Posterior vena cava (tissue), 2 donors: Measurements from ENCODE around the gene ST7L. TPM values are rescaled to one million over a fixed set of nuclear protein-coding genes. Genes with fewer than 3 reads are reported as not detected.

Experiments used
- total RNA-seq, 2 donors: library from RNA; stranded (reverse); fragmentation: NEBNext Ultra II Directional; extraction: Animal tissue kit (Norgen Biotek cat#: 25700); gene quantifications; one replicate each; pipeline ENCODE4 v1.2.1, GENCODE V29; 2021
- donor health status: DM: yes; HTN: yes; CAD: no.
- donor health status: DM: yes; HTN: yes; CAD: no.

Gene ST7L
- total RNA-seq, 2 donors from 2014 or later = 17.9 to 19.4 TPM

Other genes with a start within 250 kb of the ST7L start
- 10 to 100 TPM; 36.3 to 48.6 TPM for gene CTTNBP2NL, start 222.9 kb downstream of the ST7L start, total RNA-seq
- 1 to 10 TPM; 2.5 to 3.2 TPM for gene WNT2B, start 110.2 kb downstream of the ST7L start, total RNA-seq
- gene CAPZA1, start 691 bp upstream of the ST7L start, total RNA-seq = 100 to 1,000 TPM; 104 to 109 TPM
- 10 to 100 TPM; 29.5 to 32.3 TPM for gene MOV10, start 55.5 kb upstream of the ST7L start, total RNA-seq
- 100 to 1,000 TPM; 297 to 387 TPM for gene RHOC, start 88.0 kb upstream of the ST7L start, total RNA-seq
- gene PPM1J, start 96.2 kb upstream of the ST7L start, total RNA-seq = 1 to 10 TPM; 2.1 to 3.0 TPM